AG09309 (cell line): ENCODE data around the gene SHB.

ENCODE experiments used
- DNase-seq: peaks from one replicate; pipeline ENCODE4 v3.0.0-alpha.2; 2010; ENCODE audit warnings: low read depth
- H3K4me3 ChIP-seq: 2 replicates; pipeline ENCODE4 v1.5.1; 2011; ENCODE audit warnings: mild to moderate bottlenecking, low read depth, low read length, moderate library complexity; ENCODE audit not compliant: control insufficient read depth
- CTCF ChIP-seq: IDR thresholded peaks from 2 replicates; pipeline ENCODE4 v1.5.1; 2011; ENCODE audit warnings: mild to moderate bottlenecking, low read depth, low read length, inconsistent platforms; ENCODE audit not compliant: insufficient read depth, control insufficient read depth; ENCODE audit errors: missing control alignments

SHB gene

GRCh38 chr9:37936376-37936775 lies 132.7 kb downstream of the SHB start:
- DNase-seq: no peak
- H3K4me3 ChIP-seq: no peak overlapping the region
- no peak for TF ChIP-seq CTCF

- H3K4me3 ChIP-seq: no peak overlapping the region
- TF ChIP-seq CTCF: no peak
- no peak for DNase-seq
These were observed 133.9 kb downstream of the SHB start for GRCh38 chr9:37935096-37935495.

- no peak for DNase-seq
- TF ChIP-seq CTCF: no peak
- no peak overlapping the region for H3K4me3 ChIP-seq
These were observed 137.4 kb downstream of the SHB start for GRCh38 chr9:37931592-37931991.

GRCh38 chr9:37929441-37929895 lies 139.6 kb downstream of the SHB start:
- no peak overlapping the region for H3K4me3 ChIP-seq
- no peak for TF ChIP-seq CTCF
- no peak for DNase-seq

- H3K4me3 ChIP-seq: no peak overlapping the region
- DNase-seq: no peak
- TF ChIP-seq CTCF: no peak
These were observed 140.2 kb downstream of the SHB start for GRCh38 chr9:37928552-37929430.

- DNase-seq: no peak
- TF ChIP-seq CTCF: no peak
- no peak overlapping the region for H3K4me3 ChIP-seq
These were observed 141.2 kb downstream of the SHB start for GRCh38 chr9:37927601-37928551.
